K562 (cell line): ENCODE data around the gene CHAT. TPM values are rescaled to one million over a fixed set of nuclear protein-coding genes. Genes with fewer than 3 reads are reported as not detected.

ENCODE experiments used
- ATAC-seq: fragments of 200-7000 bp; cut with Tn5 transposase; 3 replicates; pipeline ENCODE4 v1.9.1; 2020; ENCODE audit warnings: moderate library complexity
- BruUV-seq: library from RNA; stranded (reverse); fragments of 400-500 nt; replicated peaks from 2 replicates; lab custom pipeline; 2021; lab: Mats Ljungman, UMichigan
- CTCF ChIA-PET: fragments of 300-600 bp; formaldehyde crosslinking; extraction: SDS; loops from one replicate; lab custom pipeline; 2021; ENCODE audit warnings: low intra/inter-chr PET ratio; lab: Yijun Ruan, JAX
- POLR2A ChIA-PET: fragments of 300-600, 350-650 bp; sonication (Branson Sonifier 250); formaldehyde crosslinking; extraction: SDS; loops from one replicate; lab custom pipeline; 2021; ENCODE audit warnings: antibody characterized with exemption, inconsistent platforms; lab: Yijun Ruan, JAX
- DNase-seq, 4 experiments: peaks; one replicate each; pipeline versions ENCODE4 v3.0.0 to v3.0.0-alpha.2; 2011 to 2018; ENCODE audit warnings: low spot score in 3 of 4, mixed read lengths in 3 of 4; ENCODE audit errors: extremely low read depth in 1 of 4
- FAIRE-seq: peaks from 2 replicates; lab custom pipeline; 2011; peaks lifted over from hg19 to GRCh38; lab: Jason Lieb, UNC
- H2AFZ ChIP-seq: 2 replicates; pipeline ENCODE4 v1.6.0; 2011; ENCODE audit warnings: low read depth, low read length, control low read depth, inconsistent platforms
- H3K27ac ChIP-seq: fragments of 200-600 bp; 3 replicates; pipeline ENCODE4 v1.8.0; 2011; ENCODE audit warnings: low read depth, mild to moderate bottlenecking, control low read depth, inconsistent platforms, low read length, moderate library complexity, mixed read lengths; ENCODE audit errors: extremely low read depth
- H3K27me3 ChIP-seq, 2 experiments: fragments of 300-600 bp in 1 of 2; 2 replicates in 1 of 2; 3 replicates in 1 of 2; pipeline versions ENCODE4 v1.6.0 to v1.8.0; 2011; ENCODE audit warnings: inconsistent platforms in 2 of 2, low read length in 2 of 2, mild to moderate bottlenecking in 1 of 2, mixed read lengths in 1 of 2, moderate library complexity in 1 of 2; ENCODE audit not compliant: control insufficient read depth in 2 of 2, insufficient read depth in 2 of 2
- H3K36me3 ChIP-seq: fragments of 300-600 bp; 3 replicates; pipeline ENCODE4 v1.8.0; 2011; ENCODE audit warnings: mild to moderate bottlenecking, low read length, inconsistent platforms; ENCODE audit not compliant: control insufficient read depth, insufficient read depth
- H3K4me1 ChIP-seq, 2 experiments: fragments of 200-600 bp in 1 of 2; replicated peaks in 1 of 2; 2 replicates in 1 of 2; 3 replicates in 1 of 2; pipeline versions ENCODE4 v1.5.1 to v1.8.0; 2011; ENCODE audit warnings: inconsistent platforms in 2 of 2, low read length in 2 of 2, mild to moderate bottlenecking in 1 of 2, mixed read lengths in 1 of 2, moderate library complexity in 1 of 2; ENCODE audit not compliant: control insufficient read depth in 2 of 2, insufficient read depth in 2 of 2
- H3K4me2 ChIP-seq: 2 replicates; pipeline ENCODE4 v1.6.1; 2011; ENCODE audit warnings: low read length, control low read depth, inconsistent platforms, mixed read lengths; ENCODE audit not compliant: insufficient read depth
- H3K4me3 ChIP-seq: fragments of 200-600 bp; sonication (generic), shearing (Covaris generic); 2 replicates; pipeline ENCODE4 v1.5.1; 2016; ENCODE audit warnings: control low read depth, inconsistent platforms
- H3K79me2 ChIP-seq: fragments of 200-600 bp; 3 replicates; pipeline ENCODE4 v1.8.0; 2011; ENCODE audit warnings: low read length, inconsistent platforms; ENCODE audit not compliant: control insufficient read depth, insufficient read depth
- H3K9ac ChIP-seq, 2 experiments: 2 replicates each; pipeline versions ENCODE4 v1.6.0 to v1.6.1; 2011; ENCODE audit warnings: low read depth in 2 of 2, low read length in 2 of 2, control low read depth in 1 of 2, inconsistent platforms in 1 of 2, mild to moderate bottlenecking in 1 of 2, mixed read lengths in 1 of 2; ENCODE audit not compliant: insufficient read depth in 1 of 2
- H3K9me1 ChIP-seq: one replicate; pipeline ENCODE4 v1.6.0; 2011; ENCODE audit warnings: inconsistent platforms, mild to moderate bottlenecking, low read length, moderate library complexity; ENCODE audit not compliant: control insufficient read depth, insufficient read depth
- H3K9me3 ChIP-seq: replicated peaks from 2 replicates; pipeline ENCODE4 v1.5.1; 2011; ENCODE audit warnings: low read depth, low read length, inconsistent platforms; ENCODE audit not compliant: control insufficient read depth, insufficient read depth
- H4K20me1 ChIP-seq: replicated peaks from 2 replicates; pipeline ENCODE4 v1.6.1; 2011; ENCODE audit warnings: low read length, inconsistent platforms, mixed read lengths; ENCODE audit not compliant: control insufficient read depth, insufficient read depth
- BRCA1 ChIP-seq, 2 experiments: fragments of 450-650 bp in 1 of 2; sonication (generic) in 1 of 2; formaldehyde crosslinking in 1 of 2; IDR thresholded peaks; 2 replicates each; pipeline versions ENCODE4 v1.5.0 to v1.6.1; 2017 to 2020; ENCODE audit warnings: mild to moderate bottlenecking in 1 of 2, missing genetic modification reagents in 1 of 2
- NR2C2 ChIP-seq, 2 experiments: fragments of 200-800 bp in 1 of 2; sonication (Bioruptor generic) in 1 of 2; sonication (generic) in 1 of 2; formaldehyde crosslinking in 1 of 2; IDR thresholded peaks; 2 replicates each; pipeline versions ENCODE4 v1.6.1 to v1.8.0; 2016 to 2022; ENCODE audit warnings: mild to moderate bottlenecking in 1 of 2, missing compliant biosample characterization in 1 of 2, missing genetic modification characterization in 1 of 2, missing genetic modification reagents in 1 of 2
- POLR2AphosphoS5 ChIP-seq: IDR thresholded peaks from 2 replicates; pipeline ENCODE4 v1.6.1; 2011; ENCODE audit warnings: mild to moderate bottlenecking, low read depth, low read length, moderate library complexity; ENCODE audit not compliant: control insufficient read depth, insufficient read depth
- ZNF280A ChIP-seq: fragments of 450-650 bp; IDR thresholded peaks from 2 replicates; pipeline ENCODE4 v1.6.1; 2018; ENCODE audit warnings: mild to moderate bottlenecking, low read depth; ENCODE audit not compliant: partially characterized antibody
- ZNF609 ChIP-seq: sonication (generic); formaldehyde crosslinking; IDR thresholded peaks from 2 replicates; pipeline ENCODE4 v1.8.1; 2023; ENCODE audit warnings: missing genetic modification reagents, mild to moderate bottlenecking, borderline replicate concordance
- WGBS: fragments of 100-300 bp; shearing (Covaris generic); methylation state at CpG from one replicate; pipeline ENCODE4 v1.1.6; 2016; ENCODE audit warnings: low coverage, mixed read lengths; ENCODE audit not compliant: insufficient coverage; ENCODE audit errors: missing lambda C conversion rate; 5-methylcytosine and 5-hydroxymethylcytosine counted together
- in situ Hi-C: fragments of 300-500 bp; cut with MboI; formaldehyde crosslinking; loops from 4 replicates; pipeline ENCODE4 v1.15.0; 2018; ENCODE audit warnings: inconsistent platforms, mixed read lengths
- intact Hi-C: fragments of 100-400 bp; cut with micrococcal nuclease; formaldehyde crosslinking; loops from 2 replicates; pipeline ENCODE4 v1.14.2; 2022
- polyA plus RNA-seq, 8 experiments: library from polyadenylated mRNA; depleted of rRNA in 4 of 8; stranded (reverse) in 5 of 8; unstranded in 3 of 8; fragments of >200 nt; fragmentation: Nextera tagmentation in 2 of 8; fragmentation: Illumina TruSeq in 1 of 8; extraction: Ambion mirVana in 2 of 8; extraction: Trizol in 1 of 8; gene quantifications; 2 replicates each; pipeline versions ENCODE4 v1.2.1 to v1.2.3, GENCODE V29; 2011 to 2014; ENCODE audit warnings: inconsistent platforms in 1 of 8, missing spikeins in 1 of 8
- total RNA-seq, 7 experiments: library from RNA; depleted of rRNA in 6 of 7; stranded (reverse); fragments of >200 nt in 6 of 7; fragmentation: Illumina TruSeq in 2 of 7; extraction: Trizol in 2 of 7; gene quantifications; 2 replicates each; pipeline versions ENCODE4 v1.2.1 to v1.2.3, GENCODE V29; 2011 to 2021; ENCODE audit warnings: low replicate concordance in 1 of 7
- TF ChIP-seq, protein P1 (sequence below), 2 experiments: IDR thresholded peaks in 1 of 2; conservative IDR thresholded peaks in 1 of 2; 2 replicates each; pipeline ENCODE4 v1.6.1; 2016; ENCODE audit warnings: low read depth in 2 of 2, mild to moderate bottlenecking in 1 of 2, missing compliant biosample characterization in 1 of 2, missing genetic modification characterization in 1 of 2, moderate library complexity in 1 of 2

Gene CHAT
- total and polyA plus RNA-seq, 9 of the 15 experiments (the other 6 are each of a cell fraction or from before 2014, with no cell fraction given) = not detected

GRCh38 chr10:49579621-49580020 lies 34.2 kb upstream of the CHAT start:
- DNase-seq = no peak
- H3K4me2 ChIP-seq = no peak overlapping the region
- H3K4me3 ChIP-seq = no peak overlapping the region
- WGBS = 0% methylated on average over 2 of the region's 2 CpGs
- H4K20me1 ChIP-seq = no peaks in the 10 kb centered on the region
- CTCF ChIA-PET = no interaction called here
- no peak for ATAC-seq
- H3K9me1 ChIP-seq = no peaks in the 10 kb centered on the region
- no peak for FAIRE-seq
- POLR2A ChIA-PET = no interaction called here
- TF ChIP-seq BRCA1 (IDR thresholded peaks at IDR 0.05) (no peak), BRCA1 (CRISPR knock-in tag; IDR thresholded peaks at IDR 0.05) (no peak), ZNF609 (no peak), NR2C2 (CRISPR knock-in tag; IDR thresholded peaks at IDR 0.05) (no peak), NR2C2 (tag; IDR thresholded peaks at IDR 0.05) (no peak), POLR2AphosphoS5 (no peak), ZNF280A (no peak)
- TF ChIP-seq, protein P1, sequence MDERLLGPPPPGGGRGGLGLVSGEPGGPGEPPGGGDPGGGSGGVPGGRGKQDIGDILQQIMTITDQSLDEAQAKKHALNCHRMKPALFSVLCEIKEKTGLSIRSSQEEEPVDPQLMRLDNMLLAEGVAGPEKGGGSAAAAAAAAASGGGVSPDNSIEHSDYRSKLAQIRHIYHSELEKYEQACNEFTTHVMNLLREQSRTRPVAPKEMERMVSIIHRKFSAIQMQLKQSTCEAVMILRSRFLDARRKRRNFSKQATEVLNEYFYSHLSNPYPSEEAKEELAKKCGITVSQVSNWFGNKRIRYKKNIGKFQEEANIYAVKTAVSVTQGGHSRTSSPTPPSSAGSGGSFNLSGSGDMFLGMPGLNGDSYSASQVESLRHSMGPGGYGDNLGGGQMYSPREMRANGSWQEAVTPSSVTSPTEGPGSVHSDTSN (CRISPR knock-in tag; IDR thresholded peaks at IDR 0.05; ENCODE audit: low read depth) = no peak
- TF ChIP-seq, protein P1 (tag; conservative IDR thresholded peaks at IDR 0.05; ENCODE audit: low read depth) = 0 out of 2 replicates have a peak, but pooled peaks have one; percentile 8
- no peaks in the 10 kb centered on the region for H3K36me3 ChIP-seq
- intact Hi-C loops = no loop called here
- no peaks in the 10 kb centered on the region for H3K4me1 ChIP-seq
- H3K9ac ChIP-seq = no peak overlapping the region
- H3K27ac ChIP-seq = no peak overlapping the region
- in situ Hi-C loops = loop anchor here (25.0 kb wide), 1 partner anchor 658 kb away; no protein-coding TSS in a partner anchor
- H2AFZ ChIP-seq = no peak overlapping the region
- no TSS peak for BruUV-seq
- no peaks in the 10 kb centered on the region for H3K79me2 ChIP-seq
- no peaks in the 10 kb centered on the region for H3K9me3 ChIP-seq
- peaks cover 5 to 9% of the 10 kb centered on the region in 2 experiments; a peak in 2 of 5 replicates for H3K27me3 ChIP-seq
